NT2/D1 (cell line): ENCODE measurements around the gene PDPK1.

Source experiments
- SUZ12 ChIP-seq: IDR thresholded peaks from 2 replicates; pipeline ENCODE4 v1.6.1; 2011; ENCODE audit not compliant: insufficient read length, insufficient read depth; ENCODE audit errors: extremely low read depth
- YY1 ChIP-seq: IDR thresholded peaks from 2 replicates; pipeline ENCODE4 v1.6.1; 2011; ENCODE audit not compliant: insufficient read length, insufficient read depth
- ZNF274 ChIP-seq: IDR thresholded peaks from 2 replicates; pipeline ENCODE4 v1.6.1; 2011; ENCODE audit warnings: mild to moderate bottlenecking, low read depth, low read length

GRCh38 chr16:2499890-2500429 lies 37.9 kb upstream of the PDPK1 start:
- TF ChIP-seq SUZ12 (no peak), YY1 (no peak), ZNF274 (no peak)
